ENCODE results near the gene PRKCH. TPM values are rescaled to one million over a fixed set of nuclear protein-coding genes. Genes with fewer than 3 reads are reported as not detected.

PRKCH gene
- total RNA-seq, 3 donors from 2014 or later: 27.0 to 41.3 (median 34.0) TPM

DNA sequence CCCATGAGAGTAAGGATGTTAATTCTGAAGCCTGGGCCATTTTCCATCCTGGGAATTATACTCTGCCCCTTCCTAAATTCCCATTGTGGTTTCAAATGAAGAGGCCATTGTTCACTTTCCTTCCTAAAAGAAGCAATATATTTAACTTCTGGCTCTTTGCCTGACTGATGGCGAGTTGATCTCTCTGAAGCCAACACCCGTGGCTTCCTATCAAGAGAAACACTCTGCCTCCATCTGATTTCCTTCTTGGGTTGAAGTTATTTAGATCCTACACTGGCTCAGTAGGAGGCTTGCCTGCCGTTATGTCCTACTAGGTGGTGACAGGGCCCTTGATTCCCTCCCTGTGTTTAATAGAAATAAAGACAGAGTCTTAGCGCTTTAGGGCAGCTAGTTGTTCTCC, 97.4 kb downstream of the PRKCH start:
- Histone ChIP-seq H3K9me3 (no peaks in the 10 kb centered on the region), H3K4me1 (no peaks in the 10 kb centered on the region), H3K27ac (peak overlapping the region; percentile 60 to 70), H3K36me3 (no peaks in the 10 kb centered on the region), H3K4me3 (no peak overlapping the region), H3K27me3 (no peaks in the 10 kb centered on the region)
- intact Hi-C loops (cut with DNase I; ENCODE audit: low total_unique reads): no loop called here
- no peak for DNase-seq (ENCODE audit: low spot score in 2 of 2)
- TF ChIP-seq CTCF (IDR thresholded peaks at IDR 0.05): no peak
- TF ChIP-seq POLR2A (IDR thresholded peaks at IDR 0.05): no peak
- TF ChIP-seq POLR2AphosphoS5 (IDR thresholded peaks at IDR 0.05): no peak

DNA sequence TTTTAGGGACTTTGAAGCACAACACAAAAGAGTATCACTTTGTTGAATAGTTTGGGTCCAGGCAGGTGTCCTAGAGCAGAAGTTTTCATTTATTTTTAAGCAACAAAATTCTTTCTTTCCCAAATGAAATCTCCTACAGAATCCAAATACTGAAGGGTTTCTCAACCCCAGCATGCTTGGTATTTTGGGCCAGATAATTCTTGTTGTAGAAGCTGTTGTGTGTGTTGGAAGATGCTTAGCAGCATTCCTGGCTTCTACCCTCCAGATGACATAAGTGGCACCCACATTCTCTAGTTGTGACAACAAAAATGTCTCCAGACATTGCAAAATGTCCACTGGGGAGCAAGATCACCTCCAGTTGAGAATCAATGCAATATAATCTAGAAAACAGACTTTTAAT, 97.8 kb downstream of the PRKCH start:
- H3K27ac ChIP-seq: peak overlapping the region; percentile 66 to 70
- H3K36me3 ChIP-seq: no peaks in the 10 kb centered on the region
- H3K9me3 ChIP-seq: no peaks in the 10 kb centered on the region
- H3K27me3 ChIP-seq: no peaks in the 10 kb centered on the region
- H3K4me1 ChIP-seq: no peaks in the 10 kb centered on the region
- TF ChIP-seq CTCF (IDR thresholded peaks at IDR 0.05) (no peak), POLR2AphosphoS5 (IDR thresholded peaks at IDR 0.05) (no peak), POLR2A (IDR thresholded peaks at IDR 0.05) (no peak)
- DNase-seq (ENCODE audit: low spot score in 2 of 2): no peak
- no peak overlapping the region for H3K4me3 ChIP-seq
- intact Hi-C loops (cut with DNase I; ENCODE audit: low total_unique reads): no loop called here

- Histone ChIP-seq H3K36me3 (no peaks in the 10 kb centered on the region), H3K4me1 (no peaks in the 10 kb centered on the region), H3K27ac (peak overlapping the region; percentile 66 to 70), H3K9me3 (no peaks in the 10 kb centered on the region), H3K27me3 (no peaks in the 10 kb centered on the region), H3K4me3 (no peak overlapping the region)
- intact Hi-C loops (cut with DNase I; ENCODE audit: low total_unique reads): no loop called here
- no peak for DNase-seq (ENCODE audit: low spot score in 2 of 2)
- no peak for TF ChIP-seq CTCF (IDR thresholded peaks at IDR 0.05)
- no peak for TF ChIP-seq POLR2A (IDR thresholded peaks at IDR 0.05)
- no peak for TF ChIP-seq POLR2AphosphoS5 (IDR thresholded peaks at IDR 0.05)
Measured at GRCh38 chr14:61420326-61420725, 98.9 kb downstream of the PRKCH start.

DNA sequence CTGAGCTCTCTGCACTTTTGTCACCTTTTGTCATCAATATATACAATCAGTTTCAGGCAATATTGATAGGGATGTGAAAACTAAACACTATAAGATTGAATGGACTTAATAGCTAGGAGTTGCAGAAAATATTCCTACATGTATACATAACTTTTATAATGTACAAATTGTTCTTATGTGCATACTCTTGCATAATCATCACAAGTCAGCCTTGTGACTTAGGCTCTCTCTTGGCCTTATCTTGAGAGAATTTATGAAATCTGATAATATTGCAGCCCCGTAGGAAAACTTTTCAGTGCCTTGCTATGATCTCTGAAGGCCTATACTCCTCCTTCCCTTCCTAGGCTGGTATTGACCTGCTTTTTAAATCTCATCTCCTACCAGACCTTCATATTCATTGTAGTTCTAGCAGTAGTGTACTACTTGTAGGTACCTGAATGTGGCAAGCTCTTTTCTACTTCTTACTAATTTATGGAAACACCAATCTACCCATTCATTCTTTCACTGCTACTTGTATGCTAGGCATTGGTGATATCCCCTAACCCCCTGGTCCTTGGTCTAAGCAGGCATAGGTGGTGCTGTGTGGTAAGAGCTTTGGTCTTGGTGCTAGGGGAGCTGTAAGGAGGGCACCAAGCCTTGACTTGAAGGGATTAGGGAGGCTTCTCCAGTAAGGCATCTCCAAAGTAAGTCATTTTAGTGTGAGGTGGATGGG, 100.0 kb downstream of the PRKCH start:
- DNase-seq (ENCODE audit: low spot score in 2 of 2): no peak
- H3K27me3 ChIP-seq: no peaks in the 10 kb centered on the region
- H3K27ac ChIP-seq: no peak overlapping the region
- H3K36me3 ChIP-seq: no peaks in the 10 kb centered on the region
- no peaks in the 10 kb centered on the region for H3K4me1 ChIP-seq
- H3K4me3 ChIP-seq: no peak overlapping the region
- no peaks in the 10 kb centered on the region for H3K9me3 ChIP-seq
- intact Hi-C loops (cut with DNase I; ENCODE audit: low total_unique reads): no loop called here
- TF ChIP-seq POLR2A (IDR thresholded peaks at IDR 0.05) (no peak), CTCF (IDR thresholded peaks at IDR 0.05) (no peak), POLR2AphosphoS5 (IDR thresholded peaks at IDR 0.05) (no peak)

- Histone ChIP-seq H3K36me3 (no peaks in the 10 kb centered on the region), H3K27me3 (no peaks in the 10 kb centered on the region), H3K4me3 (no peak overlapping the region), H3K4me1 (no peaks in the 10 kb centered on the region), H3K27ac (peak overlapping the region; percentile 80 to 81), H3K9me3 (no peaks in the 10 kb centered on the region)
- peak in 1 of 2 donors; percentile 86 for DNase-seq (ENCODE audit: low spot score in 2 of 2)
- intact Hi-C loops (cut with DNase I; ENCODE audit: low total_unique reads): loop anchor here (2.0 kb wide), 1 partner anchor 59 kb away; no protein-coding TSS in a partner anchor
- TF ChIP-seq POLR2AphosphoS5 (IDR thresholded peaks at IDR 0.05) (peak in 1 of 3 donors; percentile 54), POLR2A (IDR thresholded peaks at IDR 0.05) (no peak)
Measured at GRCh38 chr14:61426048-61426447, 104.7 kb downstream of the PRKCH start.

Measured in breast epithelium (tissue), 4 donors.